B cell (primary cell): ENCODE results near the gene PSMD6. TPM values are rescaled to one million over a fixed set of nuclear protein-coding genes. Genes with fewer than 3 reads are reported as not detected.

Experiments
- ATAC-seq: fragments of 200-7000 bp; cut with Tn5 transposase; one replicate; pipeline ENCODE4 v1.10.0; 2021; ENCODE audit warnings: low read depth, mild to moderate bottlenecking, moderate number of reproducible peaks, moderate library complexity
- CTCF ChIA-PET: fragments of 350-600 bp; sonication (Branson Sonifier 250); formaldehyde crosslinking; loops from one replicate; lab custom pipeline; 2021; ENCODE audit warnings: antibody characterized with exemption, inconsistent platforms; lab: Charles Lee
- POLR2A ChIA-PET: fragments of 350-600 bp; sonication (Branson Sonifier 250); formaldehyde crosslinking; loops from one replicate; lab custom pipeline; 2021; ENCODE audit warnings: antibody characterized with exemption; lab: Charles Lee
- DNase-seq: peaks from one replicate; pipeline ENCODE4 v3.0.0; 2013
- H2AFZ ChIP-seq: 2 replicates; pipeline ENCODE4 v1.6.1; 2012; ENCODE audit warnings: mild to moderate bottlenecking, low read depth, low read length; ENCODE audit not compliant: insufficient read depth, poor library complexity, severe bottlenecking
- H3K27ac ChIP-seq, 2 donors: 1 replicate in 1 of 2; 2 replicates in 1 of 2; pipeline ENCODE4 v1.5.1; 2012 to 2013; ENCODE audit warnings: low read length in 2 of 2, mild to moderate bottlenecking in 2 of 2, moderate library complexity in 1 of 2
- H3K27me3 ChIP-seq, 4 experiments: fragments of 200-600 bp in 1 of 4; sonication (generic) in 1 of 4; replicated peaks in 1 of 4; 1 replicate in 2 of 4; 2 replicates in 2 of 4; pipeline versions ENCODE4 v1.6.1 to v1.7.0; 2013 to 2016; ENCODE audit warnings: low read length in 3 of 4, mild to moderate bottlenecking in 2 of 4, mixed read lengths in 1 of 4, moderate library complexity in 1 of 4; ENCODE audit not compliant: insufficient read depth in 4 of 4, control insufficient read depth in 3 of 4; ENCODE audit errors: control extremely low read depth in 1 of 4
- H3K36me3 ChIP-seq, 2 experiments: replicated peaks in 1 of 2; 1 replicate in 1 of 2; 2 replicates in 1 of 2; pipeline versions ENCODE4 v1.6.1 to v1.7.1; 2013; ENCODE audit warnings: low read length in 1 of 2; ENCODE audit not compliant: insufficient read depth in 2 of 2, control insufficient read depth in 1 of 2; ENCODE audit errors: control extremely low read depth in 1 of 2, extremely low read depth in 1 of 2
- H3K4me1 ChIP-seq, 2 donors: fragments of 200-600 bp in 1 of 2; sonication (generic) in 1 of 2; 1 replicate in 1 of 2; 2 replicates in 1 of 2; pipeline versions ENCODE4 v1.5.1 to v1.6.1; 2013 to 2017; ENCODE audit warnings: low read length in 2 of 2; ENCODE audit not compliant: control insufficient read depth in 2 of 2, insufficient read depth in 2 of 2
- H3K4me2 ChIP-seq: replicated peaks from 2 replicates; pipeline ENCODE3; 2012; ENCODE audit warnings: mild to moderate bottlenecking, low read depth, low read length; ENCODE audit not compliant: poor library complexity, severe bottlenecking
- H3K4me3 ChIP-seq, 5 experiments: fragments of 200-600 bp in 1 of 5; sonication (generic) in 1 of 5; 1 replicate in 3 of 5; 2 replicates in 2 of 5; pipeline versions ENCODE4 v1.5.1 to v1.7.0; 2011 to 2016; ENCODE audit warnings: low read length in 4 of 5, mild to moderate bottlenecking in 4 of 5, low read depth in 2 of 5, control low read depth in 1 of 5, moderate library complexity in 1 of 5; ENCODE audit not compliant: insufficient read depth in 1 of 5; ENCODE audit errors: control extremely low read depth in 1 of 5, extremely low read depth in 1 of 5
- H3K79me2 ChIP-seq: fragments of 200-600 bp; sonication (generic); one replicate; pipeline ENCODE4 v1.6.0; 2016; ENCODE audit warnings: low read length; ENCODE audit not compliant: control insufficient read depth, insufficient read depth
- H3K9ac ChIP-seq: fragments of 200-600 bp; sonication (generic); 2 replicates; pipeline ENCODE4 v1.6.1; 2017; ENCODE audit warnings: mild to moderate bottlenecking, low read length, moderate library complexity
- H3K9me3 ChIP-seq, 3 donors: one replicate each; pipeline versions ENCODE4 v1.6.1 to v1.7.1; 2013; ENCODE audit warnings: low read length in 2 of 3; ENCODE audit not compliant: control insufficient read depth in 2 of 3, insufficient read depth in 1 of 3; ENCODE audit errors: control extremely low read depth in 1 of 3
- H4K20me1 ChIP-seq: 2 replicates; pipeline ENCODE4 v1.6.0; 2012; ENCODE audit warnings: mild to moderate bottlenecking, low read length; ENCODE audit not compliant: insufficient read depth, control insufficient read depth, poor library complexity, severe bottlenecking
- H3K27ac Mint-ChIP-seq: one replicate; pipeline ENCODE4 v1.8.0; 2021; ENCODE audit warnings: mixed read lengths
- H3K27me3 Mint-ChIP-seq: one replicate; pipeline ENCODE4 v1.8.0; 2021; ENCODE audit warnings: mixed read lengths
- H3K4me1 Mint-ChIP-seq: one replicate; pipeline ENCODE4 v1.8.0; 2021; ENCODE audit warnings: mixed read lengths
- H3K4me3 Mint-ChIP-seq: one replicate; pipeline ENCODE4 v1.8.0; 2021; ENCODE audit warnings: mixed read lengths
- H3K9me3 Mint-ChIP-seq: one replicate; pipeline ENCODE4 v1.8.0; 2022; ENCODE audit warnings: mixed read lengths; ENCODE audit not compliant: insufficient read depth
- CTCF ChIP-seq: fragments of 200-600 bp; IDR thresholded peaks from one replicate; pipeline ENCODE4 v1.8.0; 2022; ENCODE audit warnings: antibody characterized with exemption, mild to moderate bottlenecking
- EZH2 ChIP-seq: IDR thresholded peaks from 2 replicates; pipeline ENCODE4 v1.6.1; 2012; ENCODE audit warnings: borderline replicate concordance, low read depth, mild to moderate bottlenecking, moderate library complexity, low read length; ENCODE audit not compliant: insufficient read depth, poor library complexity, severe bottlenecking
- WGBS: methylation state at CpG from one replicate; pipeline ENCODE4 v1.1.5; 2013; ENCODE audit warnings: missing lambda C conversion rate; ENCODE audit not compliant: insufficient coverage; 5-methylcytosine and 5-hydroxymethylcytosine counted together
- intact Hi-C: fragments of 100-400 bp; cut with micrococcal nuclease; formaldehyde crosslinking; loops from one replicate; pipeline ENCODE4 v1.10.0; 2022
- polyA plus RNA-seq: library from polyadenylated mRNA; depleted of rRNA; stranded (reverse); fragments of >200 nt; gene quantifications from 2 replicates; pipeline ENCODE4 v1.2.3, GENCODE V29; 2012
- total RNA-seq, 2 donors: library from RNA; stranded (reverse); fragments of 120-200 nt in 1 of 2; gene quantifications; 1 replicate in 1 of 2; 2 replicates in 1 of 2; pipeline versions ENCODE4 v1.2.3 to v1.2.4, GENCODE V29; 2013 to 2022

Gene PSMD6
- total and polyA plus RNA-seq, 2 donors (not counting 1 experiment from before 2014, with no cell fraction given): 34.7 to 63.4 TPM

- H3K4me3 ChIP-seq: no peak overlapping the region
- ATAC-seq: no peak
- Mint-ChIP-seq H3K27me3 (no peaks in the 10 kb centered on the region), H3K4me3 (no peak overlapping the region), H3K9me3 (no peaks in the 10 kb centered on the region), H3K27ac (no peak overlapping the region), H3K4me1 (peaks cover 44% of the 10 kb centered on the region)
- no peak overlapping the region for H2AFZ ChIP-seq
- peaks cover 21% of the 10 kb centered on the region for H4K20me1 ChIP-seq
- no peaks in the 10 kb centered on the region for H3K9me3 ChIP-seq
- peaks cover 19 to 20% of the 10 kb centered on the region in 2 donors for H3K4me1 ChIP-seq
- H3K4me2 ChIP-seq: no peak overlapping the region
- no peak overlapping the region for H3K27ac ChIP-seq
- H3K36me3 ChIP-seq: peaks cover 1 to 5% of the 10 kb centered on the region in 2 experiments
- H3K9ac ChIP-seq: no peak overlapping the region
- H3K79me2 ChIP-seq: peaks cover 73% of the 10 kb centered on the region
- ChIA-PET CTCF (interaction anchor here (1.0 to 1.9 kb wide), 4 partner anchors 10 to 30 kb away, joined by 3 to 4 read pairs (median 3); no protein-coding TSS in a partner anchor), POLR2A (no interaction called here)
- TF ChIP-seq EZH2: no peak
- no peak for TF ChIP-seq CTCF
- WGBS: 100% methylated on average over 2 of the region's 4 CpGs
- DNase-seq: no peak
- intact Hi-C loops: no loop called here
- H3K27me3 ChIP-seq: no peaks in the 10 kb centered on the region
Observed at GRCh38 chr3:63966007-63966406, 57.3 kb downstream of the PSMD6 start.

DNA sequence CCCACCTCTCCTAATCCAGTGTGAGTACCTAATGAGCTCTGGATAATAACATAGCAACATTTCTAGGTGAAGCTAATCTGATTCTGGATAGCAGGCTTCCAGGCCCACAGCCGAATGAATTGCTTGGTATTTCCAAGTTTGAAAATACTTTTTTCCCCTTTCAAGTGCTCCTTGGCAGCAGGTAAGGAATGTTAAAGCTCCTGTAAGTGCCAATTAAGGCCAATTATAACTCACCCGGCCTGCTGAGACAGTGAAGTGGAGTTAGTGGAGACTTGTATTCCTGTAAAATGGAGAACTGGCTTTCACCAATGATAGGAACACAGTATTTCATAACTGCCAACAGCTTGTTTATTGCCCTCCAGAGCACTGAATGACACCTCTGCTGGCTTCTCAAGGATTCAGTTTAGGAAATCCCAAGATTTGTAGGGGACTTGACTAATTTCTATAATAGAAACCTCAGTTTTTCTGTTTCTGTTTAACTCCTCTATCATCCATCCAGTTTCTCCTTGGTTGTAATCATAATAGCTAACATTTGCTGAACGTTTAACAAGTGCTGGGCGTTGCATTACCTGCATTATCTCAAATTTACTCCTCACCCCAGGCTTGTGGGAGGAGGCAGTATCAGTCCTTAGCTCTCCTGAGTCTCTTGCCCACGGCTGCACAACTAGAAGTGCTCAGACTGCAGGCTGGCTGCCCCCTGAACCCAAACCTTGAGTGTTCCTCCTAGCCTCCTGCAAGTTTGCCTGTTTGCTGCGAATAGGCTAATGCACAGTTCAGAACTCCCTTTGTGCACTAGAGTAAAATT lies 58.4 kb downstream of the PSMD6 start:
- no peak for ATAC-seq
- H3K9me3 Mint-ChIP-seq: no peaks in the 10 kb centered on the region
- H3K27me3 Mint-ChIP-seq: no peaks in the 10 kb centered on the region
- ChIA-PET POLR2A (interaction anchor here (0.6 kb wide), 1 partner anchor 66 kb away, joined by 4 read pairs; no protein-coding TSS in a partner anchor), CTCF (interaction anchor here (1.0 to 5.1 kb wide), 5 partner anchors 13 to 37 kb away, joined by 3 to 28 read pairs (median 4); no protein-coding TSS in a partner anchor)
- peaks cover 12% of the 10 kb centered on the region for H4K20me1 ChIP-seq
- peaks cover 25 to 28% of the 10 kb centered on the region in 2 donors for H3K4me1 ChIP-seq
- H3K27ac ChIP-seq: no peak overlapping the region
- H3K9ac ChIP-seq: no peak overlapping the region
- TF ChIP-seq CTCF (no peak), EZH2 (no peak)
- H3K27ac Mint-ChIP-seq: no peak overlapping the region
- no peak for DNase-seq
- WGBS: 93% methylated on average over 4 of the region's 6 CpGs
- H3K9me3 ChIP-seq: no peaks in the 10 kb centered on the region
- H3K36me3 ChIP-seq: peaks cover 1 to 5% of the 10 kb centered on the region in 2 experiments
- no peaks in the 10 kb centered on the region for H3K27me3 ChIP-seq
- no peak overlapping the region for H3K4me2 ChIP-seq
- H3K4me1 Mint-ChIP-seq: peaks cover 44% of the 10 kb centered on the region
- no peak overlapping the region for H3K4me3 ChIP-seq
- no peak overlapping the region for H3K4me3 Mint-ChIP-seq
- peaks cover 67% of the 10 kb centered on the region for H3K79me2 ChIP-seq
- intact Hi-C loops: loop anchor here (5.0 kb wide), 2 partner anchors 53 to 57 kb away; partner anchors contain the start of genes PSMD6 and SCAANT1
- H2AFZ ChIP-seq: no peak overlapping the region
